Spleen (tissue), 7 donors: ENCODE results near the gene RASSF7.

Source experiments
- CTCF ChIP-seq, 11 experiments: fragments of 200-600 bp in 7 of 11; fragments of 450-650 bp in 4 of 11; sonication (generic) in 4 of 11; IDR thresholded peaks in 8 of 11; conservative IDR thresholded peaks in 3 of 11; 1 replicate in 7 of 11; 2 replicates in 4 of 11; pipeline versions ENCODE4 v1.4.0 to v1.8.0; 2016 to 2021; ENCODE audit warnings: antibody characterized with exemption in 11 of 11, inconsistent platforms in 4 of 11, mild to moderate bottlenecking in 1 of 11
- POLR2A ChIP-seq, 3 donors: fragments of 450-650 bp; IDR thresholded peaks; one replicate each; pipeline ENCODE4 v1.5.1; 2017; ENCODE audit warnings: antibody characterized with exemption in 3 of 3, mild to moderate bottlenecking in 1 of 3
- POLR2AphosphoS5 ChIP-seq, 3 donors: sonication (generic); formaldehyde crosslinking; IDR thresholded peaks; one replicate each; pipeline ENCODE4 v1.5.1; 2017; ENCODE audit warnings: antibody characterized with exemption in 3 of 3
- donor health status: DM: no; HTN: no; CAD: no; lungs with moderate emphysema.
- donor health status: DM: no; HTN: no; CAD: no.
- donor health status: DM: no; HTN: no; CAD: no.

DNA sequence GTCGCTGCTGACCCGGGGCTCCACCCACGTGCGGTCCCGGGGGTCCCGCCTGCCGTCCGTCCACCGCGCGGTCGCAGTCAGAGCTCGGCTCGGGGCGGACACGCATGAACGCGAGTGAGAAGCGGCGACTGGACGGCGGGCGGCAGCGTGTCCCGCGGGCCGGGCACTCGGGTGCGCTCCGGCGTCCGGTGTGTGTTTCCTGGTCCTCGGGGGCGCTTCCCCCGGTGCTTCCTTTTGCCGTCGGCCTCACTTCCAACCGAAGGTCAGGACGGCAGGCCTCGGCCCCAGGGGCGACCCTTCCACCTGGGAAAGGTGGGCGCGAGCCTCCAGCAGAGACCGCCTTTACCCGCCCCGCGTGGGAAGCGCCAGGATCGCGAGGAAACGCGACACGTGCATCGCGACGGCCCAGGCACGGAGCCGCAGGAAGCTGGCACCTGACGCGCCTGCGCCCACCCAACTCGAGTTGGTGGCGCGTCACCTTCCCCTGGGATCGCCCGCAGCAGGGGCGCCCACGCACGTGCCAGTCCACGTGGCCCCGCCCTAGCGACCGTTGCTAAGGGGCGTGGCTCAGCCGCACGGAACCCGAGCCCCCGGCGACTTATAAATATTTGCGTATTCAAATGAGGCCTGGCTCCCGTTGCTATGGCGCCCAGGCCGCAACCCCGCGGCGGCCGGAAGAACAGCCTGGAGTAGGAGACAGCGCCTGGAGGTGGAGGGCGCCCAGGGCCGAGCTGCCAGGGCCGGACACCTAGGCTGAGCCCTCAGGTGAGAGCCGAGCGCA lies 23.7 kb upstream of the RASSF7 start, which contains the start of gene LRRC56:
- peak in 2 of 11 experiments; percentile 10 to 28 for TF ChIP-seq CTCF (IDR thresholded peaks at IDR 0.05 in 8 of 11, conservative IDR thresholded peaks at IDR 0.05 in 3 of 11)
- TF ChIP-seq POLR2AphosphoS5 (IDR thresholded peaks at IDR 0.05): peak; percentile 93 to 94 (median 93)
- TF ChIP-seq POLR2A (IDR thresholded peaks at IDR 0.05): peak in 1 of 3 donors; percentile 29
